Keratinocyte (primary cell): ENCODE data around the gene MAML2. TPM values are rescaled to one million over a fixed set of nuclear protein-coding genes. Genes with fewer than 3 reads are reported as not detected.

Experiments
- DNase-seq: peaks from one replicate; pipeline ENCODE4 v3.0.0-alpha.2; 2011; ENCODE audit warnings: low read depth, missing footprints, low spot score
- FAIRE-seq: peaks from 2 replicates; lab custom pipeline; 2011; peaks lifted over from hg19 to GRCh38; lab: Jason Lieb, UNC
- H2AFZ ChIP-seq: 2 replicates; pipeline ENCODE4 v1.6.0; 2012; ENCODE audit warnings: low read length, control low read depth, inconsistent platforms; ENCODE audit not compliant: control insufficient read depth
- H3K27ac ChIP-seq: 2 replicates; pipeline ENCODE4 v1.5.1; 2011; ENCODE audit warnings: low read length; ENCODE audit not compliant: control insufficient read depth, insufficient read depth
- H3K27me3 ChIP-seq: 3 replicates; pipeline ENCODE4 v1.6.0; 2011; ENCODE audit warnings: low read length; ENCODE audit not compliant: control insufficient read depth, insufficient read depth; ENCODE audit errors: extremely low read depth
- H3K36me3 ChIP-seq, 2 experiments: 2 replicates in 1 of 2; 3 replicates in 1 of 2; pipeline ENCODE4 v1.5.1; 2011; ENCODE audit warnings: low read length in 2 of 2, mild to moderate bottlenecking in 1 of 2; ENCODE audit not compliant: control insufficient read depth in 2 of 2, insufficient read depth in 2 of 2; ENCODE audit errors: extremely low read depth in 1 of 2
- H3K4me1 ChIP-seq: 3 replicates; pipeline ENCODE4 v1.5.1; 2011; ENCODE audit warnings: low read length; ENCODE audit not compliant: control insufficient read depth, insufficient read depth; ENCODE audit errors: extremely low read depth
- H3K4me2 ChIP-seq: 3 replicates; pipeline ENCODE4 v1.6.0; 2011; ENCODE audit warnings: low read depth, low read length; ENCODE audit not compliant: control insufficient read depth, insufficient read depth; ENCODE audit errors: extremely low read depth
- H3K4me3 ChIP-seq, 3 experiments: fragments of 200-600 bp in 1 of 3; sonication (generic) in 1 of 3; 2 replicates in 2 of 3; 3 replicates in 1 of 3; pipeline ENCODE4 v1.5.1; 2011 to 2016; ENCODE audit warnings: low read length in 3 of 3, mild to moderate bottlenecking in 3 of 3, control low read depth in 2 of 3, inconsistent platforms in 1 of 3, low read depth in 1 of 3, mixed read lengths in 1 of 3, mixed run types in 1 of 3, moderate library complexity in 1 of 3; ENCODE audit not compliant: control insufficient read depth in 2 of 3, insufficient read depth in 2 of 3; ENCODE audit errors: extremely low read depth in 1 of 3
- H3K79me2 ChIP-seq: 2 replicates; pipeline ENCODE4 v1.6.0; 2012; ENCODE audit warnings: low read length; ENCODE audit not compliant: control insufficient read depth, insufficient read depth
- H3K9ac ChIP-seq: 3 replicates; pipeline ENCODE4 v1.6.0; 2011; ENCODE audit warnings: low read length; ENCODE audit not compliant: control insufficient read depth, insufficient read depth; ENCODE audit errors: extremely low read depth
- H3K9me1 ChIP-seq: 3 replicates; pipeline ENCODE4 v1.6.0; 2011; ENCODE audit warnings: low read length; ENCODE audit not compliant: control insufficient read depth, insufficient read depth; ENCODE audit errors: extremely low read depth
- H3K9me3 ChIP-seq: 2 replicates; pipeline ENCODE4 v1.5.1; 2012; ENCODE audit warnings: low read depth, low read length; ENCODE audit not compliant: control insufficient read depth
- H4K20me1 ChIP-seq: 3 replicates; pipeline ENCODE4 v1.6.0; 2011; ENCODE audit warnings: low read length; ENCODE audit not compliant: control insufficient read depth, insufficient read depth; ENCODE audit errors: extremely low read depth
- EZH2 ChIP-seq: IDR thresholded peaks from one replicate; pipeline ENCODE4 v1.6.1; 2012; ENCODE audit warnings: inconsistent platforms, mild to moderate bottlenecking, low read length, moderate library complexity
- dilution Hi-C: fragments of 300-500 bp; cut with MboI; formaldehyde crosslinking; loops from one replicate; pipeline ENCODE4 v1.7.0; 2020; ENCODE audit warnings: low sequenced_read_pairs; ENCODE audit not compliant: extremely low pct_ligation_motif_present
- polyA plus RNA-seq, 5 experiments: library from polyadenylated mRNA; depleted of rRNA in 3 of 5; stranded (reverse) in 3 of 5; stranded (forward) in 1 of 5; unstranded in 1 of 5; fragments of >200 nt; gene quantifications; 1 replicate in 1 of 5; 2 replicates in 3 of 5; 3 replicates in 1 of 5; pipeline versions ENCODE4 v1.2.1 to v1.2.3, GENCODE V29; 2011 to 2012; ENCODE audit warnings: missing spikeins in 2 of 5, low read depth in 1 of 5, low replicate concordance in 1 of 5
- TF ChIP-seq, protein P1 (sequence below), 3 experiments: IDR thresholded peaks in 1 of 3; conservative IDR thresholded peaks in 1 of 3; optimal IDR thresholded peaks in 1 of 3; 2 replicates in 2 of 3; 3 replicates in 1 of 3; pipeline versions ENCODE3 to v1.5.1; 2011; ENCODE audit warnings: low read length in 3 of 3, mild to moderate bottlenecking in 3 of 3, moderate library complexity in 2 of 3, control low read depth in 1 of 3, inconsistent platforms in 1 of 3; ENCODE audit not compliant: insufficient read depth in 2 of 3; ENCODE audit errors: extremely low read depth in 1 of 3

MAML2 gene
- polyA plus RNA-seq, 1 donor (not counting 4 experiments of a cell fraction or from before 2014, with no cell fraction given), result 4.2 TPM

DNA sequence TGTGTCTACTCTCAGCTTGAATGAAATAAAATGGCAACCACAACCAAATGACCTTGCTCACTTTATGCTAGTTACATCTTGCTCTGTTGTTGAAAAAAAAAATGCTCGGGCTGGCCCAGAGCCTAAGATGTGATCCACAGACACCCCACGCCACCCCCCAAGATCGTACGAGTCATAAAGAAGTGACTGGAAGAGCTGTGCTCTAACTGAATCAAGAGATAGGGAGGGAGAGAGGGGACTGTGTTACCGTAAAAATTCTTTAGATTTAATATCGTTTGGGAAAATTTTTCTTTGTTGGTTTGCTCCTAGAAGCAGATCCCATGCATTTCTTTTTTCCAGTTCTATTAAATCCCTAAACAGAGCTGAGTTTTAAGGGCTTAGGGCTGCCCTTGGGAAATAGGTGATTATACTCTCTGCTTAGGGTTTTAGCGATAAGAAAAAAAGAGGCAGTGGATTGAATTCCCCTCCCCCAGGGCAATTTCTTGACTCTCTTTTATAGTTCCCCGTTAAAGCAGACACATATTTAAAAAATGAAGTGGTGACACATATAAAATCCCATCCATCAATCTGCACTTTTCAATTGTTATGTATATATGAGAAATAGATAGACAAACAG is 14.5 kb downstream of the MAML2 start:
- Histone ChIP-seq H3K27ac (peak overlapping the region; percentile 11), H4K20me1 (no peaks in the 10 kb centered on the region), H3K36me3 (no peaks in the 10 kb centered on the region), H3K27me3 (no peaks in the 10 kb centered on the region), H3K4me1 (peaks cover 35% of the 10 kb centered on the region), H3K9me1 (no peaks in the 10 kb centered on the region), H2AFZ (peak overlapping the region; percentile 62), H3K4me3 (peak overlapping the region in 1 of 3 experiments; percentile 9), H3K9ac (peak overlapping the region; percentile 6), H3K4me2 (peak overlapping the region; percentile 30), H3K79me2 (peaks cover 13% of the 10 kb centered on the region), H3K9me3 (no peaks in the 10 kb centered on the region)
- TF ChIP-seq, protein P1, sequence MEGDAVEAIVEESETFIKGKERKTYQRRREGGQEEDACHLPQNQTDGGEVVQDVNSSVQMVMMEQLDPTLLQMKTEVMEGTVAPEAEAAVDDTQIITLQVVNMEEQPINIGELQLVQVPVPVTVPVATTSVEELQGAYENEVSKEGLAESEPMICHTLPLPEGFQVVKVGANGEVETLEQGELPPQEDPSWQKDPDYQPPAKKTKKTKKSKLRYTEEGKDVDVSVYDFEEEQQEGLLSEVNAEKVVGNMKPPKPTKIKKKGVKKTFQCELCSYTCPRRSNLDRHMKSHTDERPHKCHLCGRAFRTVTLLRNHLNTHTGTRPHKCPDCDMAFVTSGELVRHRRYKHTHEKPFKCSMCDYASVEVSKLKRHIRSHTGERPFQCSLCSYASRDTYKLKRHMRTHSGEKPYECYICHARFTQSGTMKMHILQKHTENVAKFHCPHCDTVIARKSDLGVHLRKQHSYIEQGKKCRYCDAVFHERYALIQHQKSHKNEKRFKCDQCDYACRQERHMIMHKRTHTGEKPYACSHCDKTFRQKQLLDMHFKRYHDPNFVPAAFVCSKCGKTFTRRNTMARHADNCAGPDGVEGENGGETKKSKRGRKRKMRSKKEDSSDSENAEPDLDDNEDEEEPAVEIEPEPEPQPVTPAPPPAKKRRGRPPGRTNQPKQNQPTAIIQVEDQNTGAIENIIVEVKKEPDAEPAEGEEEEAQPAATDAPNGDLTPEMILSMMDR (optimal IDR thresholded peaks at IDR 0.05 in 1 of 3, IDR thresholded peaks at IDR 0.05 in 1 of 3, conservative IDR thresholded peaks at IDR 0.05 in 1 of 3; ENCODE audit: extremely low read depth in 1 of 3, insufficient read depth in 2 of 3, low read length in 3 of 3), result no peak
- TF ChIP-seq EZH2, result no peak
- FAIRE-seq (no peak), DNase-seq (no peak)
- dilution Hi-C loops, result no loop called here

DNA sequence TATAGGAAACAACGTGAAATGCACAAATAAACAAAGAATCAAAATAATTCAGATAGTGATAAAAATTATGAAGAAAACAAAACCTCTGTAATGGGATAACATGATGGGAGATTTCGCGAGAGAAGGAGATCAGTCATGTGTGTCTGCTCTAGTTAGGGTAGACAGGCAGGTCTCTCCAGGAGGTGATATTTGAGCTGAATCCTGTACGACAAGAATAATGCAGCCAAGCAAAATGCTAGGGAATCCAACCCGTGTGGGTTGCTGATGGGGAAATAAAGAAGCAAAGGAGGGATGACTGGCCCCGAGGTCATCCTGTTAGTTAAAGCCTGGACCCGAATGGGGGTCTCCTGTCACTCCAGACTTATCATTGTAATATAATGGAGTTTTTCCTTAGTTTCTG is 16.0 kb downstream of the MAML2 start:
- dilution Hi-C loops, result no loop called here
- no peaks in the 10 kb centered on the region for H3K27me3 ChIP-seq
- no peaks in the 10 kb centered on the region for H4K20me1 ChIP-seq
- H3K4me1 ChIP-seq, result peaks cover 35% of the 10 kb centered on the region
- DNase-seq (no peak), FAIRE-seq (no peak)
- H3K36me3 ChIP-seq, result no peaks in the 10 kb centered on the region
- H3K9ac ChIP-seq, result no peak overlapping the region
- TF ChIP-seq, protein P1 (optimal IDR thresholded peaks at IDR 0.05 in 1 of 3, IDR thresholded peaks at IDR 0.05 in 1 of 3, conservative IDR thresholded peaks at IDR 0.05 in 1 of 3; ENCODE audit: extremely low read depth in 1 of 3, insufficient read depth in 2 of 3, low read length in 3 of 3), result no peak
- no peak for TF ChIP-seq EZH2
- H3K79me2 ChIP-seq, result peaks cover 14% of the 10 kb centered on the region
- no peaks in the 10 kb centered on the region for H3K9me1 ChIP-seq
- H3K4me3 ChIP-seq, result no peak overlapping the region
- H3K9me3 ChIP-seq, result no peaks in the 10 kb centered on the region
- H3K27ac ChIP-seq, result no peak overlapping the region
- H3K4me2 ChIP-seq, result no peak overlapping the region
- no peak overlapping the region for H2AFZ ChIP-seq
